NCI-H2081 treated with DMSO at 0.1 percent for 48 hours (cell line): ENCODE data around the gene SLC37A1.
"Not testable (repeated sequence)": the region's sequence is repeated elsewhere in the genome, so short reads cannot be mapped to it uniquely, and the experiment has no call there.

ENCODE experiments used
- DNase-seq: peaks from one replicate; lab custom pipeline; 2025; lab: John Stamatoyannopoulos, UW

The SLC37A1 gene

DNA sequence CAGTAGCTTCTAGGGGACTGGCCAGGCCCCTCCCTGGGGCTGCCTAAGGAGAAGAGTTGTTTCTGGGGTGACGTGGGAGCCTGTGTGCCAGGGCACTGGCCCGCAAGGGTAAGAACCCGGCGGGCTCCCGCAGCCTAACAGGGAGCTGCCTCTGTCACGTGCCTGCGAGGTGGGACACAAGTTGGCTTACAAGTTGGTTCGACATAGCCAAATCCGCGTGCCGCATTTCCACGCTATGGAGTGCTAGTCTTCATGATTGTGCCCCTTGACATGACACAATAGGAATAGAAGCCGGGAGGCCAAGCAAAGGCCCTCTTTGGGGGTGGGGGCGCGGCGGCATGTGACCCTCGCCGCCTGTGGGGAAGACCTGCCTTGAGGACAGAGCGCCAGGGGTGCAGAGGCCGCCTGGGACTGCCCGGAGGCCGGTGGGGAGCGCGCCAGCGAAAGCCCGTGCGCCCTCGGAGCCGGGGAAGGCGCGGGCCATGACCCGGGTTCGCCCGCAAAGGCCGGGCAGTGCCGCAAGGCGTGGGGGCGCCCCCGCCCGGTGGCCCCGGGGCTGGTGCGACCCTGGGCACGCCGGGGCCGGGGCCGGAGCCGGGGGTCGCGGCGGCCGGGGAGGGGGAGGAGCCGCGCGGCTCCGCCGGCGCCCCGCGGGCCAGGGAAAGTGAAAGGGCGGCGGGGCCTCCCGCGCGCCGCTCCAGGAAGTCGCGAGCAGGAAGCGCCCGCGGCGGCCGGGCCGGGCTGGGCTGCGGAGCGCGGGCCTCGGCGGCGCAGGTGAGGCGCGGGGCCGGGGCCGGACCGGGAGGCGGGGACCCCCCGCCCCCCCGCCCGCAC, at the start of gene SLC37A1:
SLC37A1 (plus strand) TSS at position 702 of the 834 bp plus-strand sequence. CDS start 4,603 bp downstream, outside the sequence.
- no peak for DNase-seq

DNA sequence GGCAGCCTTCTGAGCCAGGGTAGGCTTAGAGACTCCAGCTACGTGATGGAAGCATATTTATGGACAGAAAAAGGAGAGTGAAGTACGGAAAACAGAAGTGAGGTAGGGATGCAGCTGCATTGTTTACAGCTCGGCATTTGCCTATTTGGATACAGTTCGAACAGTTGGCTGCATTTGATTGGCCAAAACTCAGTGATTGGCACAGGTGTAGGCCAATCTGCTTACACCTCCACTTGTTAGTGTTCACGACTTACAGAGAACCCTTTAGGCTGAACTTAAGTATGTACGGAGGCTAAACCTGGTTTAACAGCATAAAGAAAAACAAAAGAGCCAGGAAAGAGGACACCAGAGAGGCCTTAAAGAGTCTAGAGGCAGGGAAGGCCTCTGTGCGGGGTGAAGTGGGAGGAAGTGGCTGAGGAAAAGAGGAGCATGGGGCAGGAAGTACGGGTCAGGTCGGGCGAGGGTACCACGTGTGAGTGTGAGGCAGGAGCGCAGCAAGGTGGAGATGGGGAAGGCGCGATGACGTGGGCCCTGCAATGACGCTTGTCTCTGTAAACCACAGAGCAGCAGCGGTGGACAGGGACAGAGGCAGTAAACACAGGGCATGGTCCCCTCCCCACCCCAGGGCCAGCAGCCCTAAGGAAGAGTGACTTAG, 49.7 kb upstream of the SLC37A1 start:
- DNase-seq = no peak

DNA sequence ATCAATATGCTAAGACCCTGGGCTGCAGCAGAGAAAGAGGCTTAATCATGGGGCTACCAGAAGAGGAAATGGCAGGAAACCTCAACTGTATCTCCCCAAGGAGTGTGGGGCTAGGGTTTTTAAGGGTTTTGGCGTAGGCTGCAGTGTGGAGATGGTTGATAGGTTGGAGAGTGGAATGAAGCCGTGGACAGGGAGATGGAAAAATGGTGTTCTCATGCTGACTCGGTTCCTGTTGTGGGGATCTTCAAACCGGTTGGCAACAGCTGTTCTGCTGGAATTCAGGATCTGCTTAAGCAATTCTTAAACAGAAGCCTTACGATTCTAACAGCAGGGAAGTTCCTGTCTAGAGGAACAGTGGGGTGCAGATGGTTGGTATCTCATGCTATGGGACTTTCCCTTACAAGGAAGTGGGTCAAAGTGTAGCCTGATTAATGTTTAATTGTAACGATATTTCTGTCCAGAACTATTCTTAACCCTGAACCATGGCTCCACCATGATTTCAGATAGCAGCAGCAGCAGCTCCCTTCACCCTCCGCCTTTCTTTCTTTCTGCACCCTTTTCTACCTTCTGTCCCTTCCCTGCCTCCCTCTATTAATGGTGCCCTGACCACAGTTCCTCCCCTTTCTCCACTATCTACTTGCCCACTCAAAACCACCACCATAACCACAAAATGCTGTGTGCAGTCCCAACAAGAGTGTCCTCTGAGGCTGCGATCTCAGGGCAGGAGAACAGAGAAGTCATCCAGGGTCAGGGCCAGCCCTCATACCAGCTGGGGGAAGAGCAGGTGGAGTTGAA, 48.4 kb upstream of the SLC37A1 start:
- no peak for DNase-seq

DNA sequence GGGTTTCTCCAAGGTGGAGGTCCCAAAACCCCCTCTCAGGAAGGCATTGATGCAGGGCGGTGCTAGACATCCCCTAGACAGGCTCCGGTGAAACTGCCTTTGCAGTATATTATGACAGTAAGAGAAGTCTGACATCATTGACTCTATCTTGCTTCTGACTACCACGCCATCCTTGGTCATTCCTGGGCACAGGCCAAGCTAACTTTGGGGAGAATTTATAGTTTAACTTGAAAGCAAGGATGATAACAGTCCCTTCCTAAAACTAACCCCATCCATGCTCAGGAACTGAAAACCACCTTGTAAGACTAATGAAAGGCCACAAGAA, 47.9 kb upstream of the SLC37A1 start:
- DNase-seq = no peak

DNA sequence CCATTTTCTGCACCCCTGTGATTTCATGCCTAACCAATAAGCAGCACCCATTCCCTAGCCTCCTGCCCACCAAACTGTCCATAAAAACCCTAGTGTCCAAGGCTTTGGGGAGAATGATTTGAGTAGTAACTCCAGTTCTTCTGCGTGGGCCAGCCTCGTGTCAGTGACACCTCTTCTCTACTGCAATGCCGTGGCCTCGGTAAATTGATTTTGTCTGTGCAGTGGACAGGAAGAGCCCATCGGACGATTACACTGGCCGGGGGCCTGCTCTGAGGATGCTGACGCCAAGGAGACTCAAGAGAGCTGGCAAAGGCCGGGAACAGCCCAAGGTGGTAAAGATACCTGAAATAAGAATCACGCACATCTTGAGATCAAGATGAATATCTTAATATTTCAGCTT, 47.0 kb upstream of the SLC37A1 start:
- DNase-seq = no peak

DNA sequence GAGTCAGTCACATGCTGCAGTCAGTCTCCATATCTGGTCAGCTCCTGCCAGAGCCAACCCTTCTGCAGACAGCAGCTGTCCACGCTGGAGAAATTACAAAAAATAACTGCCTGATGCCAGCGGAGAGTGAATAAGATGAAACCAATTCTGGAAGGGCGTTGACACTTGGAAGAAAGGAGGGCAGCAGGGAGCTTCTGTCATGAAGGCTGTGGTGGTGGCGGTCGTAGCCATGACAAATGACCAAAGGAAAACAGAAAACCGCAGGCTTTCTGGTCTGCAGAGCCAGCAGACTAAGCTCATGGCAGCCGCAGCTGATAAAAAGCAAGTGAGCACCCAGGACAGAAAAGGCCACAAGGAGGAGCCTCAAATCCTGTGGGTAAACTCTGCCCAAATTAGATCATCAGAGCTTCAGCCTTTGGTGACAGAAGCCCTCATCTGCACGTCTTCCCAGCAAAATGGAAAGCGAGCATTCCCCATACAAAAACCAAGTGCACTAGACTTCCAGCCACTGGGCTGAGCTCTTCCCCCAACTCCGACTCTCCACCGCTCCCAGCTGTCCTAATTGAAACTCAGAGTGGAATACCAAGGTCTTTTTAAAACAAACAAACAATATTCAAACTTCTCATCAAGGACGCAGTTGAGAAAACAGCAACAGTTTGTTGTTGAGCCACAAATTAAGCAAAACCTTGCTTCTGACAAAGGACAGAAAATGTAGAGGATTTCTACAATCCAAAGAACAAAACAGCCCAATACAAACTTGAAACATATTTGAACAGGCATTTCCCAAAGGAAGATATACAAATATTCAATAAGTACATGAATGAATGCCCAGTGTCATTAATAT, 46.3 kb upstream of the SLC37A1 start:
- DNase-seq = no peak

DNA sequence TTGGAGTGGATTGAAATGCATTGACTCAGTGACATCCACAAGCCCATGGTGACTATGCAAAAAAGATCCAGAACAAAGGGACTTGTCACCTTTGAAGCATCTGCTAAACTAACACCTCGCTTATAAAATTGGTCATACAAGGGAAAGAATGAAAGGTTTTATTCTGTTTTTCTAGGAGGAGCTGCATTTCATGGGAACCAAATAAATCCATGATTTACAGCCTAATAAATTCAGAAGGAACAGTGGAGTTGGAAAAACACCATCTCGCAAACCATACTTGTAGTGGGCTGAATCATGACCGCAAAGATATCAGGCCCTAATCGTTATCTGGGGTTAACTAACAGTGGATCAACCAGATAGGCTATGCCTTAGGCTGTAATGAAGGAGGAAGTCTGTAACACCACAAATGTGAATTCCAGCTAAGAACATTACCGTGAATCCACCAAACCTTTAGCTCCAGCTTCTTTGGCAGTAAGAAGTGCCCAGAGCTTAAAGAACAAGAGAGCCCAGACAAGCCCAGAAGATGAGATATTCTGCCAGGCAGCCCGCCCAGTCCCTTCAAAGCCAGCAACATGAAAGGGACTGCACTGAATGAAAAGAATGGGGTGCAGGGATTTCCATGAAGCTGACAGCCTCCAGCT, 45.0 kb upstream of the SLC37A1 start:
- no peak for DNase-seq

DNA sequence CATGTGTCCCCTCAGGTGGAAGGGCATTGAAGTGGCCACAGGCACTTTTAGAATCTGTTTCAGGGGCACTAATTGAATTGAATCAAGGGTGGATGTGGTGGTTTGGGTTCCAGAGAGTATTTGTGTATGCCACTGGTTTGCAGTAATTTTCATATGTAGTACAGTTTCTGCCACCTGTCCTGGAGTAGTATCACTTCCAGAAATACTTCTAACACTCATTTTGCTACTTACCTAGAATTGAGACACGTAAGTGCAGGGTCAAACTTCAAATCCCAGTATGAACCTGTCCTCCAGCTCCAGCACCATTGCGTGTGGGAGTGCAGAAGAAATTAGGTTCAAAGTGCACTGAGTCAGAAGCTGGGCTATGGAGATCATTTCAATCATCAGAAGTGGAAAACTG, 44.4 kb upstream of the SLC37A1 start:
- no peak for DNase-seq

DNA sequence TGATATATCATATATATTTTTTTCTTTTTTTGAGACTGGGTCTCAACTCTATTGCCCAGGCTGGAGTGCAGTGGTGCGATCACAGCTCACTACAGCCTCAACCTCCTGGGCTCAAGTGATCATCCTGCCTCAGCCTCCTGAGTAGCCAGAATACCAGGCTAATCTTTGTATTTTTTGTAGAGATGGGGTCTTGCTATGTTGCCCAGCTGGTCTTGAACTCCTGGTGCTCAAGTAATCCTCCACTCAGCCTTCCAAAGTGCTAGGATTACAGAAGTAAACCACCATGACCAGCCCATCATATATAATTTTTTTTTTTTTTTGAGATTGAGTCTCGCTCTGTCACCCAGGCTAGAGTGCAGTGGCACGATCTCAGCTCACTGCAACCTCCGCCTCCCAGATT, 43.9 kb upstream of the SLC37A1 start:
- not testable (repeated sequence) for DNase-seq

DNA sequence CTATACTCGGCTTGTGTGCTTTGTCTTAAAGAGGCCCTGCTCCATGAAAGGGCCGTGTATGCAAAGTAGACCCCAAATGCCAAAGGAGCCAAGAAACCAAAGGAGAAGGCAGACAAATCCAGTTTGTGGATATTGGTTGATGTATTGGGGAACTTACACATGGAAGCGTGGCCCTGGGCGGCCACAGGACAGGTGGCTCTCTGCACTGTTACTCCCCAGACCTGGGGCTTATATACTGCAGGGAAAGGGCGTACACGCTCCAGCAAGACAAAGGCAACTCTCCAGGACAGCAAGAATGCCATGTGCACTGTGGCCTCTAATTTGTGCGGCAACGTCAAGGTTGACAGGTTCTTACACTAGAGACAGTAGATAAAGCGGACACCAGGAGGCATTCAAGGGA, 42.4 kb upstream of the SLC37A1 start:
- DNase-seq = no peak

DNA sequence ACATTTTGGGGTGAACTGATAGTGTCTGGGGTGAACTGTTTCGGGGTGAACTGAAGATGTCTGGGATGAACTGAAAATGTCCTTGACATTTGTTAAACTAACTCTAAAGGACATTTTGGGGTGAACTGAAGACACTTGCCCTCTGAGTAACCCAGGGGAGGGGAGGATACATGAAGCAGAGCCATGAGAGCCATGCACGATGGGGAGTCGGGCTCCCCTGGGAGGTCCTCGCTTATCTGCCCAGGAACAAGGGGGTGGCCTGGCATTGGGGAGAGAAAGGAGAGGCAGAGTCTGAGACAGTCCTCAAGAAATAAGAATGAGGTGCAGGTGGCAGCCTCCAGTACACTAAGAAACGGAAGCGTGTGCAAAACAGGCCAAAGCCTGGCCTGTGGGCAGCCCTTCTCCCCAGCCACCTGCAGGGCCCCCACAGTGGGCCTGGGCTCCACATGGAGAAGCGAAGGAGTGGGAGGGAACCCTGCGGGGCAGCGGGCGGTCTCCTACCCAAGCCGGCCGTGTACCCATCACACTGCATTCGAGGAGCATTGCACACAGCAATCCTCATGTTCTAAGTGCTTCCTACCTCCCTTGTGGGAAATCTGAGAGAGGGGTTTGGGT, 41.8 kb upstream of the SLC37A1 start:
- no peak for DNase-seq

DNA sequence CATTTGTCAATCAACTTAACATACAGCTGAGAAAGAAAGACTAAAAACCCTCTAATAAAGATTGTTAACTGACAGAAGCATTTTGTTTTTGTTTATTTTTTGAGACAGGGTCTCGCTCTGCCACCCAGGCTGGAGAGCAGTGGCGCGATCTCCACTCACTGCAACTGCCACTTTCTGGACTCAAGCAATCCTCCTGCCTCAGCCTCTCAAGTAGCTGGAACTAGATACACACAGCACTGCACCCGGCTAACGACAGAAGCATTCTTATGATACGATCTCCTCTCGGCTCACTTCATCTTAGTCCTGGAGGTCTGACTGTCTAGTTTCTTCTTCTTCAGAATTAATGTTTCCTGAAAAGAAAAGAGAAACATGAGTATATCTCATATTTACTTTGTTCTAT, 41.1 kb upstream of the SLC37A1 start:
- DNase-seq = no peak

DNA sequence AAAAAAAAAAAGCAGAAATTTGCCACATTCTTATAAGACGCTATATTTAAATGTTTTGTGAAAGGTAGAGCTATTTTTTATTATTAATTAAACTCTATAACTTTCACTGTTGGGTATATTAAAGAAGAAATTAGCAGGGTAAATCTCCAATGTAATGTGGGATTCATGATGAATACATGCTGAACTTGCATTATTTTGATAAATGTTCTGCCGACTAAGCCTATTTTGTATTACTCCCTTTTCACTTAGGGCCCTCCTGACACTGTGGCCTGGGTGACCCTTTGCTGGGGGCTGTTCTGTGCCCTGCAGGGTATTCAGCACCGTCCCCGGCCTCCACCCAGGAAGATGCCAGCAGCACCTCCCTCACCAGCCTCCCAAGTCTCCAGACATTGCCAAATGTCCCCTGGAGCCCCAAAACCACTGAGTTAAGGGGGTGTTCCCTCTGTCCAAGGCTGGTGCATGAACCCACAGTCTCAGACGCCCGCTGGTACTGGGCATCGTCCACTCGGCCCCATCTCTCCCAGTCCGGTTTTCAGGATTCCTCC, 40.1 kb upstream of the SLC37A1 start:
- DNase-seq = no peak

DNA sequence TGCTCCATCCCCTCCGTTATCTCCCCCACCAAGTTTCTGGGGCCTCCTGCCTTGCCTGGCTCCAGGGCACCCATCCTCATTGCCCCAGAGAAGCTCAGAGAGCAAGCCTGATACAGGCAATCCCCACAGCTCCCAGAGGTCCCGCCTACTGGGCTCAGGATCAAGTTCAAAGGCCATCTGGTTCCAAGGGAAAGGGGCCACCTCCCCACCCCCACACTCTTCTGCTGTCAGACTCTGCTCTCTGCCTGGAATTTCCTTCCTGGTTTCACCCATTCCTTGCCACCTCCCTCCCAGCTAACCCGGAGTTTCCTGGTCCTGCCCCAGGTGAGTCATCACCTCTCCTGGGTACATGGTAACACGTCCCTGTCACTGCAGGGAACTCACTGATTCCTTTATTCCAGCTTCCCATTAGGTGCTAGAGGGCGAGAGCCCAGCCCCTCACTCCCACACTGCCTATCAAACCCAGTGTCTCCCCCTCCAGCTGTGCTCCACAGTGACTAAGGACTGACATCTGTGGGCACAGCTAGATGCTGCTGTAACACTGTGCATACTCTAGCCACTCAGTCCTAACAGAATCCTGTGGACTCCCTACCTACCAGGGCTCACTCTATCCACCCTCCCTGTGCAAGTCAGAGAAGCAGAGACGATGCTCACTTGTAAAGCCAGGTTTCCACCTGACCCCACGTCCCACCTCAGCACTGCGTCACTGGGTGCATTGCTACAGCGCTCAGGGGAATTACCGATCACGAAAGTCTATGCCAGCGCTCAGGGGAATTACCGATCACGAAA, 39.4 kb upstream of the SLC37A1 start:
- no peak for DNase-seq

DNA sequence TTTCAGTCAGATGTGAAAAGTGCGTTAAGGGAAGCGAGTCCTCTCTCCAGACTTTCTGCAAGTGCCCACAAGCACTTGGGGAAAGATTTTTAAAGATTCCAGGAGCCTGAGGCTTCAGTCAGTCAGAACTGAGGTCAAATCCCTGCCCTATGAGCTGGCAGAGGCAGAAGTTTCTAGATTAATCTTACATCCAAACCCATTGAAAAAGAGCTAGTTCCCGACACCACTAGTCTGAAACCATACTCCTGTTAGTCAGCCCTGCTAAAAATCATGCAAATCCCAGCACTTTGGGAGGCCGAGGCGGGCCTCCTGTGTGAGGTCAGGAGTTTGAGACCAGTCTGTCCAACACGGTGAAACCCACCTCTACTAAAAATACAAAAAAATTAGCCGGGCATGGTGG, 38.6 kb upstream of the SLC37A1 start:
- no peak for DNase-seq

DNA sequence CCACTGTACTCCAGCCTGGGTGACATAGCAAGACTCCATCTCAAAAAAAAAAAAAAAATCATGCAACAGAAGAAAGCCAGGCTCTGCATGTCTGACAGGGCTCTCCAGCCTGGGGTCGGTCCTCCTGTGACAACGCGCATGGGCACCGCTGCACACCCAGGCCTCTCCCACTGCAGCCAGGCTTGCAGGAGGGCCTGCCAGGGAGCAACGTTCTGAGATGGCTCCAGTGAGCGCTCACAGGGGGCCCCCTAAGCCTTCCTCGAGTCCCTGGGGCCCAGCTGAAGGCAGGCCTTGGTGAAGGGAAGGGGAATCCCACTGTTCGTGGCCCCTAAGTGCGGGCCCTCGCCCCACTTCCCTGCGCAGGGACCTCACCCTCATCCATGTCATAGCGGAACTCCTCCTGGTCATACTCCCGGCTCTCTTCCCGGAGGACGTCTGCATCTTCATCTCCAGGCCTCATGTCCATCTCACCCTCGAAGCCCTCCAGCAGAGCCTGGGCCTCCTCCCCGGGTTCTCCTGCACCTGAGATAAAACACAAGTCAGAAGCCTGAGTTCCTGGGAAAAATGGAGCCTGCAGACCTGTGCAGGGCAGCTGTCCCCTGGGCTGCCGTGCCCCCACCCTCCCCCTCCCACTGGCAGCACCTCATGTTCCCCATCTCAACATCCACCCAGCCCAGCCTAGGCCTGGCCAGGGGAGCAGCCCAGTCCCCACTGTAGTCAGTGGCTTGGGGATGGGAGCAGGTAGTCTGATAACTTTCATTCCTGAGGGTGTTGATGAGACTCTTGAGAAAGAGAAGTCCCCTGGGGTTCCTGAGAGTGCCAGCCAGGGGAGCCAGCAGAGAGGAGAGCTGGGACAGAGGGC, 37.9 kb upstream of the SLC37A1 start:
- no peak for DNase-seq

DNA sequence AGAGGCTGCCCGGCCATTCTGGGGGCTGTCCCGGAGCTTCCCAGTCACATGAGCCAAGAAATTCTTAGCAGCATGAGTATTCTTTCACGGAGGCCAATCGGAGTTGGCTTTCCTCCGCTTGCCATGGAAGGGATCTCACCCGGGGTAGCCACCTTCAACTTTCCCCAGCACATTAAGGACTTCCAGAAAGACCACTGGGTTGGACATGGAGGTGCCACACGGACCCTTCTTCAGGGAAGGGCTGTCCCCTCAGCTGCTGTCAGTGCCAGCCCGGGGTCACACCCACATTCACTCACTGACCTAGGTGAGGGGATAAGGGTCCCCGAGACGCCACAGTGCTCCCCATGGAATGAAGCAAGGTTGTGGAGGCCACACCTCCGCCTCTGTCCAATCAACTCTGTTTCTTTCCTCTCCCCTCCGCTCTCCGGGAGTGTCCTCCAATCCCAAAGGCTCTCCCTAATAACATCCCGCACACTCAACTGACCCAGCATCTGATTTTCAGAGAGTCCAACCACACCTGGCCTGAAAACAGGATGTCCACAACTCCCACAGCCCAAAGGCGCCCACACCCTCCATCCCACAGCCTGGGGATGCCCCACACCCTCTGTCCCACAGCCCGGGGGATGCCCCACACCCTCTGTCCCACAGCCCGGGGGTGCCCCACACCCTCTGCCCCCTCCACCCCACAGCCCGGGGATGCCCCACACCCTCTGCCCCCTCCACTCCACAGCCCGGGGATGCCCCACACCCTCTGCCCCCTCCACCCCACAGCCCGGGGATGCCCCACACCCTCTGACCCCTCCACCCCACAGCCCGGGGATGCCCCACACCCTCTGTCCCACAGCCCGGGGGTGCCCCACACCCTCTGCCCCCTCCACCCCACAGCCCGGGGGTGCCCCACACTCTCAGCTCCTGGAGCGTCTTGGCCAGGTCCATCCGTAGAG, 37.0 kb upstream of the SLC37A1 start:
- no peak for DNase-seq

DNA sequence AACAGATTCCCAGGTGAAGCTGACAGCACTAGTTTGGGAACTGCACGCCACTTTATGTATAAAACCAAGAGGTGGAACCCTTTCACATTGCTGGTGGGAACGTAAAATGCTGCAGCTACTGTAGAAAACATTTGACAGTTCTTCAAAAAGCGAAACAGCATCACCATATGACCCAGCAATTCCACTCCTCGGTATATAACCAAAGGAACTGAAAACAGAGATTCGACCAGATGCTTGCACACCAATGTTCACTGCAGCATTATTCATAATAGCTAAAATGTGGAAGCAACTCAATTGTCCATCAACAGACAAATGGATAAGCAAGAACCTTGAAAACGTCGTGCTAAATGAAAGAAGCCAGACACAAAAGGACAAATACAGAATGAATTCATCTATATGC, 35.1 kb upstream of the SLC37A1 start:
- no peak for DNase-seq
